GM10266 (cell line): ENCODE results near the gene BBS1.
A peak's percentile ranks its signal among the peaks of the same experiment; 100 is the strongest.

Experiments used
- DNase-seq: peaks from one replicate; pipeline ENCODE4 v3.0.0; 2012; ENCODE audit errors: extremely low spot score
- CTCF ChIP-seq: IDR thresholded peaks from 2 replicates; pipeline ENCODE4 v1.5.1; 2012; ENCODE audit warnings: mild to moderate bottlenecking, low read depth; ENCODE audit not compliant: control insufficient read depth, insufficient read depth; ENCODE audit errors: missing control alignments

BBS1 gene

GRCh38 chr11:66491315-66491935, 19.0 kb upstream of the BBS1 start:
- no peak for DNase-seq
- no peak for TF ChIP-seq CTCF

- no peak for TF ChIP-seq CTCF
- DNase-seq: no peak
Observed at GRCh38 chr11:66492161-66492865, 18.1 kb upstream of the BBS1 start.

GRCh38 chr11:66493130-66493529, 17.3 kb upstream of the BBS1 start:
- TF ChIP-seq CTCF: no peak
- no peak for DNase-seq

GRCh38 chr11:66494458-66494857, 16.0 kb upstream of the BBS1 start:
- no peak for TF ChIP-seq CTCF

GRCh38 chr11:66494935-66495334, 15.5 kb upstream of the BBS1 start:
- no peak for TF ChIP-seq CTCF
- DNase-seq: no peak

More at GRCh38 chr11:66494458-66494857, 16.0 kb upstream of the BBS1 start:
- no peak for DNase-seq

GRCh38 chr11:66495401-66495854, 15.0 kb upstream of the BBS1 start:
- TF ChIP-seq CTCF: peak; percentile 25
- DNase-seq: no peak

- no peak for TF ChIP-seq CTCF
- DNase-seq: no peak
Observed at GRCh38 chr11:66497206-66497605, 13.2 kb upstream of the BBS1 start.
